ENCODE data around the gene AGO1.

GRCh38 chr1:35834218-35834617 is 48.8 kb upstream of the AGO1 start:
- TF ChIP-seq CTCF (IDR thresholded peaks at IDR 0.05) (no peak), POLR2A (IDR thresholded peaks at IDR 0.05) (no peak)
